Lower lobe of right lung (tissue), 2 donors: ENCODE measurements around the gene RTCB. TPM values are rescaled to one million over a fixed set of nuclear protein-coding genes. Genes with fewer than 3 reads are reported as not detected.

ENCODE experiments used
- ATAC-seq, 2 donors: fragments of 200-7000 bp; cut with Tn5 transposase; one replicate each; pipeline ENCODE4 v1.9.1; 2020 to 2022; ENCODE audit warnings: mild to moderate bottlenecking in 2 of 2, moderate library complexity in 2 of 2
- DNase-seq: peaks from one replicate; pipeline ENCODE4 v3.0.0-alpha.2; 2020
- H3K27ac ChIP-seq: fragments of 200-600 bp; one replicate; pipeline ENCODE4 v1.8.0; 2022
- H3K27me3 ChIP-seq: fragments of 200-600 bp; one replicate; pipeline ENCODE4 v1.8.0; 2022; ENCODE audit warnings: low read depth
- H3K36me3 ChIP-seq: fragments of 200-600 bp; one replicate; pipeline ENCODE4 v1.8.0; 2022; ENCODE audit warnings: mild to moderate bottlenecking
- H3K4me1 ChIP-seq: fragments of 200-600 bp; one replicate; pipeline ENCODE4 v1.8.0; 2022
- H3K4me3 ChIP-seq: fragments of 200-600 bp; one replicate; pipeline ENCODE4 v1.8.0; 2022; ENCODE audit warnings: mild to moderate bottlenecking
- H3K9me3 ChIP-seq: fragments of 200-600 bp; one replicate; pipeline ENCODE4 v1.8.0; 2022
- CTCF ChIP-seq: fragments of 200-600 bp; IDR thresholded peaks from one replicate; pipeline ENCODE4 v1.8.0; 2022; ENCODE audit warnings: antibody characterized with exemption, mild to moderate bottlenecking
- intact Hi-C: fragments of 100-400 bp; cut with DNase I; formaldehyde crosslinking; loops from one replicate; pipeline ENCODE4 v1.11.0; 2022
- total RNA-seq: library from RNA; stranded (reverse); fragmentation: NEBNext Ultra II Directional; extraction: Animal tissue kit (Norgen Biotek cat#: 25700); gene quantifications from one replicate; pipeline ENCODE4 v1.2.1, GENCODE V29; 2021
- donor health status: DM: no; HTN: yes; CAD: no; lungs with severe emphysema.

RTCB gene
- total RNA-seq, 1 donor from 2014 or later, result 58.2 TPM

GRCh38 chr22:32416556-32417085 is 4.6 kb upstream of the RTCB start:
- DNase-seq, result no peak
- intact Hi-C loops, result no loop called here
- H3K36me3 ChIP-seq, result no peaks in the 10 kb centered on the region
- H3K4me1 ChIP-seq, result no peaks in the 10 kb centered on the region
- ATAC-seq, result no peak
- peaks cover under 1% of the 10 kb centered on the region for H3K27me3 ChIP-seq
- no peaks in the 10 kb centered on the region for H3K9me3 ChIP-seq
- no peak overlapping the region for H3K4me3 ChIP-seq
- no peak overlapping the region for H3K27ac ChIP-seq
- no peak for TF ChIP-seq CTCF

- Histone ChIP-seq H3K27ac (no peak overlapping the region), H3K36me3 (peaks cover 3% of the 10 kb centered on the region), H3K4me3 (no peak overlapping the region), H3K27me3 (no peaks in the 10 kb centered on the region), H3K9me3 (no peaks in the 10 kb centered on the region), H3K4me1 (peaks cover 23% of the 10 kb centered on the region)
- ATAC-seq, result no peak
- no peak for DNase-seq
- intact Hi-C loops, result no loop called here
- TF ChIP-seq CTCF, result no peak
Observed at GRCh38 chr22:32414191-32414590, 2.1 kb upstream of the RTCB start.

- intact Hi-C loops, result no loop called here
- peak; percentile 24 for TF ChIP-seq CTCF
- DNase-seq (no peak), ATAC-seq (no peak)
- Histone ChIP-seq H3K9me3 (no peaks in the 10 kb centered on the region), H3K4me3 (no peak overlapping the region), H3K36me3 (peaks cover 5% of the 10 kb centered on the region), H3K4me1 (peaks cover 23% of the 10 kb centered on the region), H3K27ac (no peak overlapping the region), H3K27me3 (no peaks in the 10 kb centered on the region)
Observed at GRCh38 chr22:32413719-32414118, 1.7 kb upstream of the RTCB start.

- ATAC-seq (peak; percentile 23 to 65), DNase-seq (no peak)
- Histone ChIP-seq H3K36me3 (peaks cover 28% of the 10 kb centered on the region), H3K4me3 (peak overlapping the region; percentile 94), H3K9me3 (no peaks in the 10 kb centered on the region), H3K27ac (peak overlapping the region; percentile 78), H3K4me1 (peaks cover 23% of the 10 kb centered on the region), H3K27me3 (no peaks in the 10 kb centered on the region)
- TF ChIP-seq CTCF, result no peak
- intact Hi-C loops, result no loop called here
Observed at GRCh38 chr22:32411402-32411801, 645 bp downstream of the RTCB start.

GRCh38 chr22:32410459-32410858 is 1.6 kb downstream of the RTCB start:
- Histone ChIP-seq H3K4me1 (peaks cover 23% of the 10 kb centered on the region), H3K9me3 (no peaks in the 10 kb centered on the region), H3K27ac (no peak overlapping the region), H3K4me3 (peak overlapping the region; percentile 94), H3K27me3 (no peaks in the 10 kb centered on the region), H3K36me3 (peaks cover 37% of the 10 kb centered on the region)
- no peak for ATAC-seq
- intact Hi-C loops, result no loop called here
- no peak for TF ChIP-seq CTCF
- DNase-seq, result no peak
